Activated T-cell treated with anti-CD3 and anti-CD28 coated beads, Interleukin-2, amount 50 U/mL, for 4 hours (primary cell): ENCODE results near the gene LUZP1. TPM values are rescaled to one million over a fixed set of nuclear protein-coding genes. Genes with fewer than 3 reads are reported as not detected.

Experiments used
- ATAC-seq, 2 donors: fragments of 200-7000 bp; cut with Tn5 transposase; one replicate each; pipeline ENCODE4 v1.10.0; 2021
- DNase-seq: peaks from one replicate; pipeline ENCODE4 v3.0.0-alpha.2; 2020
- H3K27me3 Mint-ChIP-seq: one replicate; pipeline ENCODE4 v1.8.0; 2021; ENCODE audit warnings: low read depth, mixed read lengths
- H3K36me3 Mint-ChIP-seq: one replicate; pipeline ENCODE4 v1.8.0; 2022; ENCODE audit warnings: mixed read lengths; ENCODE audit not compliant: insufficient read depth
- H3K4me1 Mint-ChIP-seq: one replicate; pipeline ENCODE4 v1.8.0; 2021; ENCODE audit warnings: low read depth, mixed read lengths
- H3K4me3 Mint-ChIP-seq: one replicate; pipeline ENCODE4 v1.8.0; 2021; ENCODE audit warnings: mild to moderate bottlenecking, moderate library complexity, mixed read lengths
- H3K9me3 Mint-ChIP-seq: one replicate; pipeline ENCODE4 v1.8.0; 2021; ENCODE audit warnings: mixed read lengths
- total RNA-seq, 3 donors: library from RNA; stranded (reverse); gene quantifications; one replicate each; pipeline ENCODE4 v1.2.1, GENCODE V29; 2021

LUZP1 gene
- total RNA-seq, 3 donors from 2014 or later, result 19.7 to 20.7 (median 20.1) TPM

DNA sequence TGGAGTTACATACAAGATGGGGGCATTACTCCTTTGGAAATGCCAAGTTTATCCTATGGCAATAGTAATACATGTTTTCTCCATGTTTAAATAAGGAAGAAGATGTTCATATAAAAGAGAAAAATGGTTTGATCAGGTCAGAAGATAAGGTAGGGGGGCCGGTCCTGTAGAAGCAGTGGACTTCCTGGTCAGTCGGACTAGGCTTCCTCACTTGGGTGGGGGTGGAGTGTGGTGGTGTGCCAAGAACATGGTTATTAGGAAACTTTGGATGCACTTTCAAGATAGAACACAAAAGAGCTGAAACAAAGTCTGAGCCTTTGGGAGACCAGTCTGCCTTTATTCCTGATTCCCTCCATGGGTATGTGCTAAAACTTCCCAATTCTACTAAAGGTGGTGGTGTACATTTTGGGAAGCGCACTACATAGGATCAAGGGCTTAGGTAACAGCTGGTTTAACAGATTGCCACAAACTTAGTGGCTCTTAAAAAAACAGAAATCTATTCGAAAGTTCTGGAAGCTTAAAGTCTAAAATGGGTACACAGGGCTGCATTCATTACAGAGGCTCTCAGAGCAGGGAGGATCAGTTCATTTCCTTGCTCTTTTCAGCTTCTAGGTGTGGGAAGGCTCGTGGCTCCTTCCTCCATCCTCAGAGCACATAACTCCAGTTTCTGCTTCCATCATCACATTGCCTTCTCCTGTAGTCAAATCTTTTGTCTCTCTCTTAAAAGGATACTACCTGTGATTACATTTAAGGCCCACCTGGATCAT, 84.8 kb downstream of the LUZP1 start:
- Mint-ChIP-seq H3K9me3 (no peaks in the 10 kb centered on the region), H3K27me3 (no peaks in the 10 kb centered on the region), H3K4me3 (no peak overlapping the region), H3K36me3 (peaks cover 46% of the 10 kb centered on the region), H3K4me1 (no peaks in the 10 kb centered on the region)
- DNase-seq (no peak), ATAC-seq (no peak)

DNA sequence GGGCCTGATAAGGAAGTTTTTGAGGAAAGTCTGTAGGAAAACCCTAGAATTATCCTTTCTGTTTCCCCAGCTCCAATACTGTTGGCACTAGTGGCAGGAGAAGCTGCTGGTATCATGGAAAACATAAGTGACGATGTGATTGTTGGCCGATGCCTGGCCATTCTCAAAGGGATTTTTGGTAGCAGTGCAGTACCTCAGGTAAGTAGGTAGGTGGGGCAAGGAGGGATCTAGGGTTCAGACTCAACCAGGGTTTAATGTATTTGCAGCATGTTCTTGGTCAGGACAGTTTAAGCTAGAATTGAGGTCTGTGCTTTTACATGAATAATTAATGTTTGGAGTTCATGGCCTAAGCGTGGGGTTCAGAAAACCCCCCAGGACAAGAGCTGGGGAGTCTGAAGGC, 87.3 kb downstream of the LUZP1 start:
- Mint-ChIP-seq H3K4me1 (no peaks in the 10 kb centered on the region), H3K9me3 (no peaks in the 10 kb centered on the region), H3K4me3 (no peak overlapping the region), H3K36me3 (peaks cover 57% of the 10 kb centered on the region), H3K27me3 (no peaks in the 10 kb centered on the region)
- ATAC-seq (no peak), DNase-seq (no peak)

DNA sequence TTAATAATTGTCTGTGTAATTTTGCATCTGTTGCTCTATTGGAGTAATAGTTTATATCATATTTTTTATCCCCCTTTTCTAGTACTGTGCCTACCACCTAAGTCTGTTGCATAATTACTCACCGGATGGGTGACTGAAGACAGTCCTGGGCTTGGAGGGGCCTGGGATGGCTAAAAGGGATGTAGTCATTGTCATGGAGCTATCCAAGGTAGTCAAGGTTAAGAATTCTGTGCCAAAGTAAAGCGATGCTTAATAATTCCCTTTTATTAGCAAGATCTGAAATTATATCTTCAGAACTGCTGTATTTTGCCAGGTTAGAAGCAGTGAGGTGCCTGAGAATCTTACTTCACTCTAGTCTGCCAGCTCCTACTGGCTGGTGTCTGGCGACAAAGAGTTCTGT, 87.8 kb downstream of the LUZP1 start:
- H3K36me3 Mint-ChIP-seq, result peaks cover 53% of the 10 kb centered on the region
- ATAC-seq, result no peak
- no peaks in the 10 kb centered on the region for H3K27me3 Mint-ChIP-seq
- H3K9me3 Mint-ChIP-seq, result no peaks in the 10 kb centered on the region
- DNase-seq, result no peak
- H3K4me1 Mint-ChIP-seq, result no peaks in the 10 kb centered on the region
- H3K4me3 Mint-ChIP-seq, result no peak overlapping the region

DNA sequence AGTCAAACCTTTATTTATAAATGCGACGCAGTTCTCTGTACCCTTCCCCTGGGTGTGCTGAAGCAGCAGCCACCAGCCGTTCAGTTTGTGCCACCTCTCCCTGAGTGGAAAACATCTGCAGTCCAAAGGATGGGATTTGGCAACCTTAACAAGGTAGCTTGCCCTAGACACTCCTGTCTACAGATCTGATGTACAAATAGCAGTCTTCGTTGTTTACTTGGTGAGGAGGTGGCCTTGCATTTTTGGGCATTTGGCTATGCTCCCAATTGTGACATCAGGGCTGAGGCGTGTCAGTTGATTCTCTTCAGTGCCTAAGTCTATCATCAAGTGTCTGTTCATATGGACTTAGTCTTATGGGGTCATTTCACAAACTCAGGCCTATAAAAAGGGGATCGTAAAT, 89.6 kb downstream of the LUZP1 start:
- ATAC-seq, result no peak
- no peaks in the 10 kb centered on the region for H3K4me1 Mint-ChIP-seq
- no peak overlapping the region for H3K4me3 Mint-ChIP-seq
- no peaks in the 10 kb centered on the region for H3K9me3 Mint-ChIP-seq
- DNase-seq, result no peak
- H3K27me3 Mint-ChIP-seq, result no peaks in the 10 kb centered on the region
- H3K36me3 Mint-ChIP-seq, result peaks cover 48% of the 10 kb centered on the region

DNA sequence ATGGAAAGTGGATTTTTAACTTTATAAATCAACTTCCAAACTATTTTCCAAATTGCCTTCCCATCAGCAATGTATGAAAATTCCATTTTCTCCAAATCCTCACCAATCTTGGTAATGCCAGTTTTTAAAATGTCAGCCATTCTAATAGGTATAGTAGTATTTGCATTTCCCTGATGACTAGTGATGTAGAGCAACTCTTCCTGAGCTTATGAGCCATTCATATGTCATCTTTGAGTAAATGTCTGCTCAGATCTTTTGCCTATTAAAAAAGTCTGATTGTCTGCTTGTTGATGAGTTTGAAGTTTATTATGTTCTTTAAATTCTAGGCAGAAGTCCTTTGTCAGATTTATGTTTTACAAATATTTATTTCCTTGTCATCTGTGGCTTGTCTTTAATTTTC, 94.6 kb downstream of the LUZP1 start:
- Mint-ChIP-seq H3K27me3 (no peaks in the 10 kb centered on the region), H3K4me1 (no peaks in the 10 kb centered on the region), H3K36me3 (peaks cover 40% of the 10 kb centered on the region)

DNA sequence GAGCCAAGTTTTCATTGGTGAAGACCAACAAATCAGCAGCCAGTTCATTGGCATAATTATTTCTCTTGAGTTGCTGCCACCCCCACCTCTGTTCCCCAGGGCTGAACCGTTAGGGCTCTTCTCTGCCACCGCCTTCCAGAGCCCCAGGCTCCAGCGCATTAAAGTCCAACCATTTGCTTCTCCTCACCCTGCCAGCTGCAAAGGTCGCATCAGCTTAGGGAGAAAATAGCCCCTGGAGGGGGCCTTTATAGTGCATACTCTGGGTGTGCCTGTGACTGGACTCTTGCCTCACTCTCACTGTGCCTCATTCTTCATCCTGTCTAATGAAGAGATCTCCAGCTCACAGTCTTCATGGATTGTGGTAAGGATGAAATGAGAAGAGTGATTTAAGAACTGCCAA, 99.0 kb downstream of the LUZP1 start:
- Mint-ChIP-seq H3K36me3 (peaks cover 51% of the 10 kb centered on the region), H3K4me3 (no peak overlapping the region), H3K27me3 (no peaks in the 10 kb centered on the region), H3K4me1 (peaks cover 3% of the 10 kb centered on the region), H3K9me3 (no peaks in the 10 kb centered on the region)
- ATAC-seq, result no peak
- DNase-seq, result no peak

More for the DNA sequence above, 94.6 kb downstream of the LUZP1 start:
- ATAC-seq (no peak), DNase-seq (no peak)
- Mint-ChIP-seq H3K4me3 (no peak overlapping the region), H3K9me3 (no peaks in the 10 kb centered on the region)

DNA sequence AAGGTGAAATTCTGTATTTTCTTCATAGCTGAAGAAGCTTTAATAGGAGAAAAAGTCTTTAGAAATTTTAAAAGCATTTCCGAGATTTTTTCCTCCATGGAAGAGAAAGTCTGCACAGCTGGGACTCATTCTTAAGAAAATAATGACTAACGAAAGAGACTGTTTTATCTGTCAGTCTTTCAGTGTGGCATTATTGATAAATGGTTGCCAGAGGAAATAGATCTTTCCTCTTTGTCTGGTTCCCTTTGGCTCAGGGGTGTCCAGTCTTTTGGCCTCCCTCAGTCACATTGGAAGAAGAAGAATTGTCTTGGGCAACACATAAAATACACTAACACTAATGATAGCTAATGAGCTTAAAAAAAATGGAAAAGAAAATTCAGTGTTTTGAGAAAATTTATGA, 99.5 kb downstream of the LUZP1 start:
- ATAC-seq, result no peak
- Mint-ChIP-seq H3K27me3 (no peaks in the 10 kb centered on the region), H3K4me1 (peaks cover 3% of the 10 kb centered on the region), H3K9me3 (no peaks in the 10 kb centered on the region), H3K36me3 (peaks cover 55% of the 10 kb centered on the region), H3K4me3 (no peak overlapping the region)
- DNase-seq, result no peak

DNA sequence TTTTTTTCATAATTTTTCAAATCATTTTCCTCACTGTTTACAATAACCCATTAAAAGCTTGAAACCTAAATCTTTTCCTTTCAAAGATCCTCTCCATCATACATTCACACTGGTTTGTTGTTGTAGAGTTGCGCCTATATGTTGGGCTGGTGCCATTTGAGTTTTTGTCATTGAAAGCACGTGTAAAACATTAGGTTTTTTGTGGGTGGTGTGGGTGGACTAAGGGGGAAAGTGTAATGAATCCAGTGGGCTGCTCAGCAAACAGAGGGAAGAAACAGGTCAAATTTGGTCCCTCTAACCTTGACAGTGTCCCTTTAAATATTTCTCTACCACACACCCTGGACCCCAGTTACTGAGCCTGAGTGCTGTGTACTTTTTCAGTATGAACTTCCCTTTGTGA, 102.6 kb downstream of the LUZP1 start:
- Mint-ChIP-seq H3K27me3 (no peaks in the 10 kb centered on the region), H3K4me3 (no peak overlapping the region), H3K9me3 (no peaks in the 10 kb centered on the region), H3K36me3 (peaks cover 52% of the 10 kb centered on the region), H3K4me1 (peaks cover 3% of the 10 kb centered on the region)
- DNase-seq, result no peak
- ATAC-seq, result no peak

DNA sequence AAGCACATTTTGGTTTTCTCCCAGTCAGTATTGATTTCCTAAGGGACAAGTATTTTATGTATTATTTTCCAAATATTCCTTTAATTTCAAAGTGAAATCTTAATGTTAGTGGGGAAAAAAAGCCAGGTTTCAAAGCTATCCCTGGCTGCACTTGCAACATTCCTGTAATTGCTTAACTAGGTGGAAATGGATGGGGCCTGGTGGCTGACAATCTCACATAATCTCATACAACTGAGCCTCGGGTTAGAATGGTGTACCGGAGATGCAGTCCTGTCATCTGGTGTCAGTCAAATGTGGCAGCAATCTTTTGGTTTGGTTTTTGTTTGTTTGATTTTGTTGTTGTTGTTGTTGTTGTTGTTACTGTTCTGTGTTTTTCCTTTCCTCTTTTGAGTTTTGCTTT, 103.3 kb downstream of the LUZP1 start:
- DNase-seq (no peak), ATAC-seq (no peak)
- no peaks in the 10 kb centered on the region for H3K27me3 Mint-ChIP-seq
- no peak overlapping the region for H3K4me3 Mint-ChIP-seq
- peaks cover 3% of the 10 kb centered on the region for H3K4me1 Mint-ChIP-seq
- H3K36me3 Mint-ChIP-seq, result peaks cover 53% of the 10 kb centered on the region
- H3K9me3 Mint-ChIP-seq, result no peaks in the 10 kb centered on the region

DNA sequence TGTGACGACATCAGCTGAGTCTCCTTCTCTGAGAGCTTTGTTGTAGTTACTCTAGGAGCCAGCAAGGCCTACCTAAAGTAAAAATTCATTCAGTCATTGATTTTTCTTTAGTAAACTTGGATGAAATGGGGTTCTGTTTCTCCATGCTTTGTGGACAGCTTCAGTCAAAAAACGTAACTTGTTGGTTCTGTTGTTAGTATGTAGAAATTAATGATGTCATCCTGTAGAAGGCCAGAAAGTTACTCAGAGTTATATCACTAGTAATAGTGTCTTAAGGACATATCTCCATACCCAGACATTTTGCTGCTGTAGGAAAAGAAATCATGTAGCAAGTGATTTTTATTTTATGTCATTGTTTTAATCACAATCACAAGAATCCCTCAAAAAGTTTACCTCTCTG, 106.4 kb downstream of the LUZP1 start:
- peaks cover 53% of the 10 kb centered on the region for H3K36me3 Mint-ChIP-seq
- no peaks in the 10 kb centered on the region for H3K9me3 Mint-ChIP-seq
- DNase-seq (no peak), ATAC-seq (no peak)
- peaks cover 2% of the 10 kb centered on the region for H3K4me1 Mint-ChIP-seq
- H3K4me3 Mint-ChIP-seq, result no peak overlapping the region
- H3K27me3 Mint-ChIP-seq, result no peaks in the 10 kb centered on the region

DNA sequence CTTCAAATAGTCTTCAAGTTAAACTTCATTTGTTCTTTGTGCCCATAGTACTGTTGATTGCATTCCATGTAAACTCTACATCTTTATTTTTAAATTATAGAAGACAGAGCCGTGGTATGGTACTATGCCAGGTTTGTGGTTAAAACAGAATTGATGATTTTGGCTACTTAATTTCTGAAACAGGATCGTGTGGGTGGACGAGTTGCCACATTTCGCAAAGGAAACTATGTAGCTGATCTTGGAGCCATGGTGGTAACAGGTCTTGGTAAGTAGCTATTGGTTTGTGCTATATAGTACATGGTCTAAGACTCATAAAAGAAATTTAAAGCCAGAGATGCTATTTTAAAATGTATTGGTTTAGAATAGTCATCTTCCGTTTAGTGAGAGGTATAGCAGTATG, 111.4 kb downstream of the LUZP1 start:
- ATAC-seq, result no peak

DNA sequence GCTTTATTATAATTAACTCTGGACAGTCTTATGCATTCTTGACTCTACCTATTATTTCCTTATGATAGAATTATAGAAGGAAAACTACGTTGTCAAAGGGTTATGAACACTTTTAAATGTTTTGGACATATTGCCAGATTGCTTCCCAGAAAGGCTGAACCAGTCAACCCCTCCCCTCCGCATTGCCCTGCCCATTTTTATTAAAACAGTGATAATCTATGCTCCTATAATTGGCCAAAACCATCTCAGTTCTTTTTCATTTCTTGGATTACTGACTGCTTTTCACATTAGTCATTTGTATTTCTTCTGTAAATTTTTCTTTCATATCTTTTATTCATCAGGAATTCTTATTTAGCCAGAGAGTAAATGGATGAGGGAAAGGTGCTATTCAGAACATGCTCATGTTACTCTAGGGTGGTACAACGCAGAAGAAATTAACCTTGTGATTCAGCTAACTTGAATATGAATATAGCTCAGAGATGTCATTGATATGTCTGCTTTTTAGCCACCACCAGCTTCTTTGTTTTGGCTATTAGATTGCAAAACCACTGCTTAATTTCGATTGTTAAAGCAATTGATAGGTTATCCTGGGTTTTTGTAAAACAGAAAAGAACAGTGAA, 117.3 kb downstream of the LUZP1 start:
- no peaks in the 10 kb centered on the region for H3K9me3 Mint-ChIP-seq
- H3K4me3 Mint-ChIP-seq, result no peak overlapping the region
- H3K4me1 Mint-ChIP-seq, result peaks cover 2% of the 10 kb centered on the region
- DNase-seq, result no peak
- no peaks in the 10 kb centered on the region for H3K27me3 Mint-ChIP-seq
- H3K36me3 Mint-ChIP-seq, result peaks cover 17% of the 10 kb centered on the region
- ATAC-seq, result no peak

More for the DNA sequence above, 111.4 kb downstream of the LUZP1 start:
- DNase-seq, result no peak
- Mint-ChIP-seq H3K27me3 (no peaks in the 10 kb centered on the region), H3K9me3 (no peaks in the 10 kb centered on the region), H3K36me3 (peaks cover 45% of the 10 kb centered on the region), H3K4me3 (no peak overlapping the region), H3K4me1 (no peaks in the 10 kb centered on the region)

DNA sequence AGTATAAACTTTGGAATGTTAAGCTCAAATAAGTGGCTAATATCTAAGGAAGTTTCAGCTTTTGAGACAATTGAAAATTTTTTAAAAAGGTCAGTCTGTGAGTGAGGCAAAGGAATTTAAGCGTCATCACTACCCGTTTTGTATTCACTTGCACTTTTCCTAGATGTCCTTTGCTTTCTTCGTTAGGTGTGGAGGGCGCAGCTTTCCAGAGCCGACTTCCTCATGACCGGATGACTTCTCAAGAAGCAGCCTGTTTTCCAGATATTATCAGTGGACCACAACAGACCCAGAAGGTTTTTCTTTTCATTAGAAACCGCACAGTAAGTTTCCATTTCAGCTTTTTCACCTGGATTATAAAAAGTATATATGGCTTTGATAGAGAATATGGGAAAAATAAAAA, 118.5 kb downstream of the LUZP1 start:
- no peak for ATAC-seq
- no peak overlapping the region for H3K4me3 Mint-ChIP-seq

DNA sequence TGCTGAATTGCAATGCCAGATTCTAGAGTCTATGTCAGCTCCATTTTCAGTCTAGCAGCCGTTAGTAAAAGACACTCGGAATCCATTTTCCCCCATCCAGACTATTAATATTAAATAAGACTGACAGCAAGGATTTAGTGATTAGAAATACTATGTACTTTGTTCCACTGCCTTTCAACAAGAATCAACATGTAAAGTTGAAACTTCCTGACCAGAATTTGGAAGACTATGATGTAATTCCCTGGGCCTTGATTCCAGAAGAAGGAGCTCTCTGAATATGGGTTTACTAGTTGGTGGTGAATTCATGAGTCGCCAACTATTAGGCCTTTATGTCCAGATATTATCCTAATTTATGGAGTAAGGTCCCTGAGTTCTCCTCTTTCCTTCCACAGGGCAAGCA, 124.6 kb downstream of the LUZP1 start:
- Mint-ChIP-seq H3K36me3 (peaks cover 20% of the 10 kb centered on the region), H3K9me3 (no peaks in the 10 kb centered on the region), H3K27me3 (no peaks in the 10 kb centered on the region), H3K4me1 (peaks cover 21% of the 10 kb centered on the region), H3K4me3 (no peak overlapping the region)
- ATAC-seq (no peak), DNase-seq (no peak)

More for the DNA sequence above, 118.5 kb downstream of the LUZP1 start:
- Mint-ChIP-seq H3K9me3 (no peaks in the 10 kb centered on the region), H3K4me1 (peaks cover 10% of the 10 kb centered on the region), H3K27me3 (no peaks in the 10 kb centered on the region), H3K36me3 (peaks cover 20% of the 10 kb centered on the region)
- no peak for DNase-seq

DNA sequence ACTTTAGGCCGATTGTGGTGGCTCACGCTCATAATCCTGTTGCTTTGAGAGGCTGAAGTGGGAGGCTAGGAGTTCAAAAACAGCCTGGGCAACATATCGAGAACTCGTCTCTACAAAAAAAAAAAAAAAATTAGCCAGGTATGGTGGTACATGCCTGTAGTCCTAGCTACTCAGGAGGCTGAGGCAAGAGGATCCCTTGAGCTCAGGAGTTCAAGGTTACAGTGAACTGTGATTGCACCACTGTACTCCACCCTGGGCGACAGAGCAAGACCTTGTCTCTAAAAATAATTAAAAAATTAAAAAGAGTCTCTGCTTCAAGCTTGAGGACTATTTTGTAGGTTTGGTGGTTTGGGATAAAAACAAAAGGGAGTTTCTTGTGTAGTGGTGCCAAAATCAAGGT, 128.1 kb downstream of the LUZP1 start:
- no peaks in the 10 kb centered on the region for H3K9me3 Mint-ChIP-seq
- ATAC-seq (no peak), DNase-seq (no peak)
- H3K36me3 Mint-ChIP-seq, result peaks cover 16% of the 10 kb centered on the region
- peaks cover 17% of the 10 kb centered on the region for H3K4me1 Mint-ChIP-seq
- no peak overlapping the region for H3K4me3 Mint-ChIP-seq
- H3K27me3 Mint-ChIP-seq, result no peaks in the 10 kb centered on the region
